ENCODE measurements around the gene DOK6.

The DOK6 gene

GRCh38 chr18:69495841-69496533 is 95.3 kb downstream of the DOK6 start:
- no peaks in the 10 kb centered on the region for H3K36me3 Mint-ChIP-seq (ENCODE audit: insufficient read depth)
- no peak overlapping the region for H3K4me3 Mint-ChIP-seq
- H3K27me3 Mint-ChIP-seq, result peaks cover 17% of the 10 kb centered on the region
- ATAC-seq (replicated peaks; ENCODE audit: extremely low read depth, poor library complexity, severe bottlenecking), result no peak
- H3K4me1 Mint-ChIP-seq, result no peaks in the 10 kb centered on the region
- no peak for DNase-seq (ENCODE audit: low spot score in 2 of 2)
- H3K9me3 Mint-ChIP-seq, result no peaks in the 10 kb centered on the region
- H3K27ac Mint-ChIP-seq (ENCODE audit: low read depth), result no peak overlapping the region

DNA sequence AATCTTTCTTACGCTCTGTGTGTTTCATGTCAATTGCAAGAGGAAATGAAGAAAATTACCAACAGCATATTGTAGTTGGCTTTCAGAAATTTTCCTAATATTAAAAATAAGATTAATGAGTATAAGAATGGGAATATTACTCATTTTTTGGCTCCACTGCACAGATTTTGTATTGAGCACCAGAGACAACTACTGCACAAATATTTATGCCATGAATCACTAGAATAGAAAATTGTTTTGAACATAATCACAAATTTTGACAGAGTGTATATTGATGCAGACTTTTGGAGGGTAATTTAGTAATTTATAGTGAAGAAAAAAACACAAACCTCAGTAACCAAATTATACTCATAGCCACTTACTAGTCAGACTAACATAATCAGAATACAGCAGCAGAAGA is 118.3 kb downstream of the DOK6 start:
- Mint-ChIP-seq H3K4me1 (no peaks in the 10 kb centered on the region), H3K27me3 (peaks cover 10% of the 10 kb centered on the region), H3K9me3 (no peaks in the 10 kb centered on the region), H3K36me3 (ENCODE audit: insufficient read depth) (peaks cover 2% of the 10 kb centered on the region), H3K27ac (ENCODE audit: low read depth) (no peak overlapping the region), H3K4me3 (no peak overlapping the region)
- DNase-seq (ENCODE audit: low spot score in 2 of 2), result no peak
- no peak for ATAC-seq (replicated peaks; ENCODE audit: extremely low read depth, poor library complexity, severe bottlenecking)

GRCh38 chr18:69523582-69523981 is 122.9 kb downstream of the DOK6 start:
- Mint-ChIP-seq H3K27ac (ENCODE audit: low read depth) (no peak overlapping the region), H3K36me3 (ENCODE audit: insufficient read depth) (peaks cover 2% of the 10 kb centered on the region), H3K4me3 (no peak overlapping the region), H3K9me3 (no peaks in the 10 kb centered on the region), H3K4me1 (no peaks in the 10 kb centered on the region), H3K27me3 (peaks cover 3% of the 10 kb centered on the region)
- ATAC-seq (replicated peaks; ENCODE audit: extremely low read depth, poor library complexity, severe bottlenecking) (no peak), DNase-seq (ENCODE audit: low spot score in 2 of 2) (no peak)

DNA sequence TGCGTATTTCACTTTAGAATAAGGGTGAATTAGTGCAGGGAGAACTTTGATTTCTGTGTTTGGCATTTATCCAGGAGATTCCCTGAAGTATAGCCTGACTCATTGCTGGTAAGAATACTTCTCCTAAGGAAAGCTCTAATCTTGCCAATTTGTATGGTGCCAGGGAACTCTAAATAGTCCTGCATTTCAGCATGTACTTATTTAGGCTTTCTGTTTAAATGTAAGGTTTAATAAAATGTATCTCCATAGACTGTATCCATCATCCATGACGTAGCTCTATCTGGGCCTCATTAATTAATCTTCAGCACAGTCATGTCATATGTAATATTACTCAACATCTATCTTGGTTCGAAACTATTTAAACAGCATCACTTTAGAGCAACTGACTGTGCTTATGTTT is 127.7 kb downstream of the DOK6 start:
- Mint-ChIP-seq H3K9me3 (no peaks in the 10 kb centered on the region), H3K4me3 (no peak overlapping the region), H3K36me3 (ENCODE audit: insufficient read depth) (no peaks in the 10 kb centered on the region), H3K27me3 (peaks cover 14% of the 10 kb centered on the region), H3K27ac (ENCODE audit: low read depth) (no peak overlapping the region), H3K4me1 (no peaks in the 10 kb centered on the region)
- ATAC-seq (replicated peaks; ENCODE audit: extremely low read depth, poor library complexity, severe bottlenecking) (no peak), DNase-seq (ENCODE audit: low spot score in 2 of 2) (no peak)

GRCh38 chr18:69529151-69529550 is 128.5 kb downstream of the DOK6 start:
- Mint-ChIP-seq H3K36me3 (ENCODE audit: insufficient read depth) (no peaks in the 10 kb centered on the region), H3K4me1 (no peaks in the 10 kb centered on the region), H3K9me3 (no peaks in the 10 kb centered on the region), H3K27ac (ENCODE audit: low read depth) (no peak overlapping the region), H3K27me3 (peaks cover 14% of the 10 kb centered on the region), H3K4me3 (no peak overlapping the region)
- DNase-seq (ENCODE audit: low spot score in 2 of 2) (no peak), ATAC-seq (replicated peaks; ENCODE audit: extremely low read depth, poor library complexity, severe bottlenecking) (no peak)

- no peaks in the 10 kb centered on the region for H3K36me3 Mint-ChIP-seq (ENCODE audit: insufficient read depth)
- no peaks in the 10 kb centered on the region for H3K9me3 Mint-ChIP-seq
- H3K4me3 Mint-ChIP-seq, result no peak overlapping the region
- H3K4me1 Mint-ChIP-seq, result no peaks in the 10 kb centered on the region
- DNase-seq (ENCODE audit: low spot score in 2 of 2) (no peak), ATAC-seq (replicated peaks; ENCODE audit: extremely low read depth, poor library complexity, severe bottlenecking) (no peak)
- no peak overlapping the region for H3K27ac Mint-ChIP-seq (ENCODE audit: low read depth)
- H3K27me3 Mint-ChIP-seq, result peaks cover 14% of the 10 kb centered on the region
Observed at GRCh38 chr18:69531973-69532372, 131.3 kb downstream of the DOK6 start.

DNA sequence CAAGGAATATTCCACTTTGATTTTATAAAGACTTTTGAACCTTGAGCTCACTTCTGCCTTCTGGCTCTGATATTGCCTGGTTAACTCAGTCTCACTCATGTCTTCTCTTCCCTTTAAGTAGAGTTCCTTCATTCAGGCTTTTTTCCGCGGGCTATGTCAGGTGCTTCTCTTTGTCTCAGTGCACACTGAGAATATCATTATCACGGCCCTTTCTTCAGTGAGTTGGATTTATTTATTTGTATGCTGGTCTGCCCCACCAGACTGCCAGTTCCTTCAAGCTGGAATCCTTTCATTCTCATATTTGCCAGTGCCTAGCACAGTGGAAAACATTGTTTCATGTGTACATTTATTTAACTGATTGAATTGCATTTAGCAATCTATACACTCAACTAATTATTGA is 136.5 kb downstream of the DOK6 start:
- Mint-ChIP-seq H3K4me3 (no peak overlapping the region), H3K4me1 (no peaks in the 10 kb centered on the region), H3K9me3 (no peaks in the 10 kb centered on the region), H3K27me3 (peaks cover 19% of the 10 kb centered on the region), H3K27ac (ENCODE audit: low read depth) (no peak overlapping the region), H3K36me3 (ENCODE audit: insufficient read depth) (no peaks in the 10 kb centered on the region)
- no peak for DNase-seq (ENCODE audit: low spot score in 2 of 2)
- ATAC-seq (replicated peaks; ENCODE audit: extremely low read depth, poor library complexity, severe bottlenecking), result no peak

DNA sequence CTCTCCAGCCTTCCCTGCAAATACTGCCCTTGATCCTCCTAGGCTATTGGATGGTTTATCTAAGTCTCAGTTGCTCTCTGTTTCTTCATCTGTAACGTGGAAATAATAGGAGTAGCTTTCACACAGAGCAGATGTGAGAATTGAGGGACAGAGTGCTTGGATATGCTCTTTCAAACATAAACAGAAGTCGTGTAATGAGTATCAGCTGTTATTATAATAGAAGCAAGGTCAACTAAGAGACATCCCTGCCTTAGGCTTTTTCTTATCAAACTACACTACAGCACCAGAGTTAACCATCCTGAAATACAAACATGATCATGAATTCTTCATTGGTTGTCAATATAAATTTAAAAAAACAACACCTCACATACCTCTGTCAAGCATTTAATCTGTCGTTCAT is 138.2 kb downstream of the DOK6 start:
- ATAC-seq (replicated peaks; ENCODE audit: extremely low read depth, poor library complexity, severe bottlenecking) (no peak), DNase-seq (ENCODE audit: low spot score in 2 of 2) (no peak)
- no peaks in the 10 kb centered on the region for H3K9me3 Mint-ChIP-seq
- H3K27ac Mint-ChIP-seq (ENCODE audit: low read depth), result no peak overlapping the region
- H3K36me3 Mint-ChIP-seq (ENCODE audit: insufficient read depth), result no peaks in the 10 kb centered on the region
- peaks cover 26% of the 10 kb centered on the region for H3K27me3 Mint-ChIP-seq
- no peak overlapping the region for H3K4me3 Mint-ChIP-seq
- H3K4me1 Mint-ChIP-seq, result no peaks in the 10 kb centered on the region

DNA sequence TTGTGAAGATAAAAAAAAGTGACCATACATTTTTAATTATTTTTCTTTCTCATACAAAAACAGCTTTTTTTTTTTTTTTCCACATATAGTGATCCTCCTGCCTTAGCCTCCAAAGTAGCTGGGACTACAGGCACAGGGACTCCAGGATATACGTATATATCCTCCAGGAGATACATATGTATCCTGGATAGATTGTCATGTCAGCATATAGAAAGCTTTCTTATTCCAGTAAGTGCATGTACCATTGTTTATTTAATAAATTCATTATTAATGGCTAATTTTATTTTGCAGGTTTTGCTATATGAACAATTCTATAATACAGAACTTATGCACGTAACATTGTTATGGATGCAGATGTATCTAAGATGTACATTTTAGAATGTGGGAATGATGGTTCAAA is 138.7 kb downstream of the DOK6 start:
- Mint-ChIP-seq H3K4me3 (no peak overlapping the region), H3K9me3 (no peaks in the 10 kb centered on the region), H3K36me3 (ENCODE audit: insufficient read depth) (no peaks in the 10 kb centered on the region), H3K4me1 (no peaks in the 10 kb centered on the region), H3K27me3 (peaks cover 30% of the 10 kb centered on the region), H3K27ac (ENCODE audit: low read depth) (no peak overlapping the region)
- DNase-seq (ENCODE audit: low spot score in 2 of 2), result no peak
- no peak for ATAC-seq (replicated peaks; ENCODE audit: extremely low read depth, poor library complexity, severe bottlenecking)

- no peaks in the 10 kb centered on the region for H3K4me1 Mint-ChIP-seq
- no peak overlapping the region for H3K27ac Mint-ChIP-seq (ENCODE audit: low read depth)
- no peak overlapping the region for H3K4me3 Mint-ChIP-seq
- no peaks in the 10 kb centered on the region for H3K36me3 Mint-ChIP-seq (ENCODE audit: insufficient read depth)
- ATAC-seq (replicated peaks; ENCODE audit: extremely low read depth, poor library complexity, severe bottlenecking) (no peak), DNase-seq (ENCODE audit: low spot score in 2 of 2) (no peak)
- peaks cover 29% of the 10 kb centered on the region for H3K27me3 Mint-ChIP-seq
- H3K9me3 Mint-ChIP-seq, result no peaks in the 10 kb centered on the region
Observed at GRCh38 chr18:69556228-69556627, 155.5 kb downstream of the DOK6 start.

- Mint-ChIP-seq H3K27ac (ENCODE audit: low read depth) (no peak overlapping the region), H3K9me3 (no peaks in the 10 kb centered on the region), H3K4me1 (no peaks in the 10 kb centered on the region), H3K36me3 (ENCODE audit: insufficient read depth) (no peaks in the 10 kb centered on the region), H3K27me3 (peaks cover 29% of the 10 kb centered on the region), H3K4me3 (no peak overlapping the region)
- DNase-seq (ENCODE audit: low spot score in 2 of 2) (no peak), ATAC-seq (replicated peaks; ENCODE audit: extremely low read depth, poor library complexity, severe bottlenecking) (no peak)
Observed at GRCh38 chr18:69557282-69557681, 156.6 kb downstream of the DOK6 start.

DNA sequence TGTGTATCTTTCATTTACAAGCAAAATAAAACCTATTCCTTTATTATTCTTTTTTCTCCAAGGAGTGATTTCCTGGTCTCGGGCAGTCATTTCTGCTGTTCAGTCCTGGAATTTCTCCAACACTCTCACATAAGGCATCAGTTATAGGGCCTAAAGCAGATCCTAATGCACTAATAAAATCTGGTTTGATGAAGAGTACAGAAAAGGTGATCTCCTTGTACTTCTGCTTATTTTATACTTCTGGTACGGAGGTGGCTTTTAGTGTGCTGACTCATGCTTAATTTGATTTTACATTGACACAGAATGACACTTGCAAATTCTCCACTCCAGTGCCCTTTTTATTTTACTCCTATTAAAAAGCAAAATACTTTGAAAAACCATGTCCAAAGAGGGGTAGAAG is 157.4 kb downstream of the DOK6 start:
- no peak for DNase-seq (ENCODE audit: low spot score in 2 of 2)
- Mint-ChIP-seq H3K9me3 (no peaks in the 10 kb centered on the region), H3K4me1 (no peaks in the 10 kb centered on the region), H3K36me3 (ENCODE audit: insufficient read depth) (no peaks in the 10 kb centered on the region), H3K27ac (ENCODE audit: low read depth) (no peak overlapping the region), H3K4me3 (no peak overlapping the region), H3K27me3 (peaks cover 29% of the 10 kb centered on the region)
- ATAC-seq (replicated peaks; ENCODE audit: extremely low read depth, poor library complexity, severe bottlenecking), result no peak

GRCh38 chr18:69559604-69560003 is 158.9 kb downstream of the DOK6 start:
- Mint-ChIP-seq H3K27ac (ENCODE audit: low read depth) (no peak overlapping the region), H3K36me3 (ENCODE audit: insufficient read depth) (no peaks in the 10 kb centered on the region), H3K4me1 (no peaks in the 10 kb centered on the region), H3K9me3 (no peaks in the 10 kb centered on the region), H3K4me3 (no peak overlapping the region), H3K27me3 (peaks cover 20% of the 10 kb centered on the region)
- ATAC-seq (replicated peaks; ENCODE audit: extremely low read depth, poor library complexity, severe bottlenecking), result no peak
- no peak for DNase-seq (ENCODE audit: low spot score in 2 of 2)

DNA sequence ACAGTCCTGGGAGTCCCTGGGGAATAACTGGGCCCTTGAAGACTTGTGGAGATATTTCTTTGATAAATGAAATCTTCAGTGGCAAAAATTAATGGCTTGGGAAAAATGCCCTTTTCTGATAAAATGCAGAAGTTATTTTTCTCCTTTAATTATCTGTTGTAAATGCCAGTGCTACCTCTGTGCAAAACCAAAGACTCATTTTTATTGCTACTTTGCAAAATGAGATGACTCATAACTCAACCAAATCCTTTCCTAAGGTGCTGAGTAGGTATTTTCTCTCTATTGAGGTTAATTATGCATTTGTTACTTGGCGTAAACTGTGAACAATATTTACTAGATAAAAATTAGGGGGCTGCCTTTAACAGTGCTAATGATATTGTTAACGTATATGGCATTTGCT is 163.9 kb downstream of the DOK6 start:
- H3K4me3 Mint-ChIP-seq, result no peak overlapping the region
- H3K9me3 Mint-ChIP-seq, result peaks cover 5% of the 10 kb centered on the region
- DNase-seq (ENCODE audit: low spot score in 2 of 2) (no peak), ATAC-seq (replicated peaks; ENCODE audit: extremely low read depth, poor library complexity, severe bottlenecking) (no peak)
- H3K27ac Mint-ChIP-seq (ENCODE audit: low read depth), result no peak overlapping the region
- H3K27me3 Mint-ChIP-seq, result peaks cover 25% of the 10 kb centered on the region
- H3K36me3 Mint-ChIP-seq (ENCODE audit: insufficient read depth), result no peaks in the 10 kb centered on the region
- H3K4me1 Mint-ChIP-seq, result no peaks in the 10 kb centered on the region
